Measurements from ENCODE around the gene CASTOR1.

DNA sequence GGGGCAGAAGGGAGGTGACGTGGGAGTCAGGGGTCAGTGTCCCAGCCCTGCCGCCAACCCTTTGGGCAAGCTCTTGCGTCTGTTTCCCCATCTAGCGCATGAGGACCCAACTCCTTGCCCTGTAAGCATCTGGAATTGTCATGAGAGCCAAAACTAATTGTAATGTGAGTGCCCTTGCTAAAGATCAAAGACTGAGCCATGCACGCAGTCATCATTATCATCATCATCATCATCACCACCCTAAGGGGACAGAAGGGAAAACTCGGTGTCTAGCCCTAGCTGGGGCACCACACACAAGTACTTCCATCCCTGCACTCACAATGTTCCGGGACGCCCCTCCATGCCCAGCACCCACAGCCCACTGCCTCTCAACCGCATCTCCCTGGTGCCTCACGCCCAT, 45.2 kb downstream of the CASTOR1 start:
- TF ChIP-seq ZNF530 (tag by site-specific recombination; IDR thresholded peaks at IDR 0.05; ENCODE audit: low read depth), result no peak
- no peak for TF ChIP-seq ZNF311 (tag by site-specific recombination; IDR thresholded peaks at IDR 0.05; ENCODE audit: borderline replicate concordance)
- TF ChIP-seq, protein P1, sequence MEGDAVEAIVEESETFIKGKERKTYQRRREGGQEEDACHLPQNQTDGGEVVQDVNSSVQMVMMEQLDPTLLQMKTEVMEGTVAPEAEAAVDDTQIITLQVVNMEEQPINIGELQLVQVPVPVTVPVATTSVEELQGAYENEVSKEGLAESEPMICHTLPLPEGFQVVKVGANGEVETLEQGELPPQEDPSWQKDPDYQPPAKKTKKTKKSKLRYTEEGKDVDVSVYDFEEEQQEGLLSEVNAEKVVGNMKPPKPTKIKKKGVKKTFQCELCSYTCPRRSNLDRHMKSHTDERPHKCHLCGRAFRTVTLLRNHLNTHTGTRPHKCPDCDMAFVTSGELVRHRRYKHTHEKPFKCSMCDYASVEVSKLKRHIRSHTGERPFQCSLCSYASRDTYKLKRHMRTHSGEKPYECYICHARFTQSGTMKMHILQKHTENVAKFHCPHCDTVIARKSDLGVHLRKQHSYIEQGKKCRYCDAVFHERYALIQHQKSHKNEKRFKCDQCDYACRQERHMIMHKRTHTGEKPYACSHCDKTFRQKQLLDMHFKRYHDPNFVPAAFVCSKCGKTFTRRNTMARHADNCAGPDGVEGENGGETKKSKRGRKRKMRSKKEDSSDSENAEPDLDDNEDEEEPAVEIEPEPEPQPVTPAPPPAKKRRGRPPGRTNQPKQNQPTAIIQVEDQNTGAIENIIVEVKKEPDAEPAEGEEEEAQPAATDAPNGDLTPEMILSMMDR (tag by site-specific recombination; IDR thresholded peaks at IDR 0.05), result no peak
- no peak for TF ChIP-seq BCL11A (tag by site-specific recombination; IDR thresholded peaks at IDR 0.05; ENCODE audit: low read depth)
